HEK293T (cell line): ENCODE data around the gene THSD7B.

Source experiments
- CTCF ChIA-PET: fragments of 350-600 bp; formaldehyde crosslinking; extraction: SDS; loops from one replicate; lab custom pipeline; 2021; ENCODE audit warnings: antibody characterized with exemption, inconsistent platforms; lab: Yijun Ruan, JAX
- POLR2A ChIA-PET: fragments of 350-600 bp; formaldehyde crosslinking; extraction: SDS; loops from one replicate; lab custom pipeline; 2020; ENCODE audit warnings: antibody characterized with exemption, inconsistent platforms; lab: Yijun Ruan, JAX
- DNase-seq: peaks from one replicate; pipeline ENCODE4 v3.0.0; 2012; ENCODE audit warnings: mixed read lengths; ENCODE audit errors: extremely low spot score
- ARNT ChIP-seq: fragments of 450-650 bp; IDR thresholded peaks from 2 replicates; pipeline ENCODE4 v1.6.1; 2017; ENCODE audit warnings: mild to moderate bottlenecking
- BHLHE40 ChIP-seq: fragments of 450-650 bp; IDR thresholded peaks from 2 replicates; pipeline ENCODE4 v1.6.1; 2016; ENCODE audit warnings: mild to moderate bottlenecking, moderate library complexity, borderline replicate concordance
- CTBP1 ChIP-seq: fragments of 450-650 bp; IDR thresholded peaks from 2 replicates; pipeline ENCODE4 v1.6.1; 2016; ENCODE audit warnings: borderline replicate concordance
- ELF4 ChIP-seq: fragments of 450-650 bp; IDR thresholded peaks from 2 replicates; pipeline ENCODE4 v1.6.1; 2017; ENCODE audit warnings: antibody characterized with exemption
- FOXA1 ChIP-seq: fragments of 450-650 bp; IDR thresholded peaks from 2 replicates; pipeline ENCODE4 v1.6.1; 2016; ENCODE audit warnings: mild to moderate bottlenecking
- FOXK2 ChIP-seq: fragments of 450-650 bp; IDR thresholded peaks from 2 replicates; pipeline ENCODE4 v1.6.1; 2016; ENCODE audit warnings: mild to moderate bottlenecking
- FOXM1 ChIP-seq: fragments of 450-650 bp; IDR thresholded peaks from 2 replicates; pipeline ENCODE4 v1.6.1; 2017; ENCODE audit warnings: mild to moderate bottlenecking, borderline replicate concordance
- HDGF ChIP-seq: fragments of 450-650 bp; IDR thresholded peaks from 2 replicates; pipeline ENCODE4 v1.6.1; 2017; ENCODE audit warnings: antibody characterized with exemption, borderline replicate concordance
- L3MBTL2 ChIP-seq: fragments of 450-650 bp; conservative IDR thresholded peaks from 2 replicates; pipeline ENCODE4 v1.6.1; 2016; ENCODE audit warnings: mild to moderate bottlenecking
- LEF1 ChIP-seq: fragments of 450-650 bp; IDR thresholded peaks from 2 replicates; pipeline ENCODE4 v1.6.1; 2017; ENCODE audit warnings: mild to moderate bottlenecking, borderline replicate concordance
- NFRKB ChIP-seq: fragments of 450-650 bp; IDR thresholded peaks from 2 replicates; pipeline ENCODE4 v1.6.1; 2016; ENCODE audit warnings: mild to moderate bottlenecking, moderate library complexity
- PKNOX1 ChIP-seq: fragments of 450-650 bp; IDR thresholded peaks from 2 replicates; pipeline ENCODE4 v1.6.1; 2016
- SP1 ChIP-seq: fragments of 450-650 bp; IDR thresholded peaks from 2 replicates; pipeline ENCODE4 v1.6.1; 2017
- SUZ12 ChIP-seq: fragments of 450-650 bp; IDR thresholded peaks from 2 replicates; pipeline ENCODE4 v1.6.1; 2016; ENCODE audit warnings: mild to moderate bottlenecking
- TARDBP ChIP-seq: fragments of 450-650 bp; IDR thresholded peaks from 2 replicates; pipeline ENCODE4 v1.6.1; 2016
- ZNF384 ChIP-seq: fragments of 450-650 bp; IDR thresholded peaks from 2 replicates; pipeline ENCODE4 v1.6.1; 2016

The THSD7B gene

GRCh38 chr2:137157851-137158250 lies 392.5 kb downstream of the THSD7B start:
- no peak for DNase-seq
- TF ChIP-seq PKNOX1, result no peak
- TF ChIP-seq LEF1, result no peak
- no peak for TF ChIP-seq SUZ12
- no peak for TF ChIP-seq FOXM1
- TF ChIP-seq L3MBTL2, result no peak
- TF ChIP-seq SP1, result no peak
- no peak for TF ChIP-seq FOXA1
- TF ChIP-seq ZNF384, result no peak
- TF ChIP-seq ARNT, result no peak
- TF ChIP-seq HDGF, result no peak
- no peak for TF ChIP-seq CTBP1
- ChIA-PET CTCF (no interaction called here), POLR2A (no interaction called here)

GRCh38 chr2:137161250-137161649 lies 395.9 kb downstream of the THSD7B start:
- POLR2A ChIA-PET, result no interaction called here
- TF ChIP-seq BHLHE40 (no peak), FOXK2 (no peak), NFRKB (no peak), FOXA1 (no peak), ZNF384 (no peak), FOXM1 (no peak), ELF4 (no peak), L3MBTL2 (no peak), CTBP1 (no peak), LEF1 (no peak), SUZ12 (no peak), HDGF (no peak), TARDBP (no peak), PKNOX1 (no peak), ARNT (no peak), SP1 (no peak)
- CTCF ChIA-PET, result no interaction called here
- DNase-seq, result no peak

GRCh38 chr2:137165968-137166367 lies 400.6 kb downstream of the THSD7B start:
- ChIA-PET POLR2A (no interaction called here), CTCF (no interaction called here)
- no peak for DNase-seq
- no peak for TF ChIP-seq SP1
- no peak for TF ChIP-seq FOXM1

- ChIA-PET CTCF (no interaction called here), POLR2A (no interaction called here)
- no peak for TF ChIP-seq SUZ12
- TF ChIP-seq PKNOX1, result no peak
- TF ChIP-seq ELF4, result no peak
- TF ChIP-seq HDGF, result no peak
- no peak for TF ChIP-seq ARNT
- no peak for TF ChIP-seq ZNF384
- TF ChIP-seq SP1, result no peak
- TF ChIP-seq FOXM1, result no peak
- no peak for TF ChIP-seq TARDBP
- TF ChIP-seq CTBP1, result no peak
- TF ChIP-seq FOXA1, result no peak
- TF ChIP-seq BHLHE40, result no peak
- TF ChIP-seq L3MBTL2, result no peak
- no peak for TF ChIP-seq NFRKB
- TF ChIP-seq LEF1, result no peak
- DNase-seq, result no peak
Observed at GRCh38 chr2:137167651-137168050, 402.3 kb downstream of the THSD7B start.

- CTCF ChIA-PET, result no interaction called here
Observed at GRCh38 chr2:137168552-137168951, 403.2 kb downstream of the THSD7B start.

More at GRCh38 chr2:137168552-137168951, 403.2 kb downstream of the THSD7B start:
- DNase-seq, result no peak
- POLR2A ChIA-PET, result no interaction called here
- TF ChIP-seq ZNF384 (no peak), TARDBP (no peak), BHLHE40 (no peak), CTBP1 (no peak), FOXA1 (no peak), ARNT (no peak), NFRKB (no peak), SP1 (no peak), PKNOX1 (no peak), LEF1 (no peak), HDGF (no peak), SUZ12 (no peak)
